ENCODE measurements around the gene NFS1.

The NFS1 gene

DNA sequence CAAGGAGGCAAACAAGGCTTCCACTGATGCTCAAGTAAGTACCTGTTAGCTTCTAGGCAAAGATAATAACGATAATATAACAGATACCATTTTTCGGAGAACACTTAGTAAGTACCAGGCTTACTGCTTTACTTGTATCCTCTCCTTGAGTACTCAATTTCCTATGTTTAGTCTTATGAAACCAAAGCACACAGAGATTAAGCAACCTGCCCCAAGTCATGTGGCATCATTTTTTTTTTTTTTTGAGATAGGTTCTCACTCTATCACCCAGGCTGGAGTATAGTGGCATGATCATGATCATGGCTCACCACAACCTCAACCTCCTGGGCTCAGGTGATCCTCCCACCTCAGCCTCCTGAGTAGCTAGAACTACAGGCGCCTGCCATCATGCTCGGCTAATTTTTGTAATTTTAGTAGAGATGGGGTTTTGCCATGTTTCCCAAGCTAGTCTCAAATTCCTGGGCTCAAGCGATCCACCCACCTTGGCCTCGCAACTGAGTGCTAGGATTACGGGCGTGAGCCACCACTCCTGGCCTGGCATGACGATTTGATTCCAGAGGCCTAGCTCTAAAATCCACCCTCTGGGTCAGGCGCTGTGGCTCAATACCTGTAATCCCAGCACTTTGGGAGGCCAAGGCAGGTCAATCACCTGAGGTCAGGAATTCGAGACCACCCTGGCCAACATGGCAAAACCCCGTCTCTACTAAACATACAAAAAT, 69.6 kb downstream of the NFS1 start:
- TF ChIP-seq, protein P1, sequence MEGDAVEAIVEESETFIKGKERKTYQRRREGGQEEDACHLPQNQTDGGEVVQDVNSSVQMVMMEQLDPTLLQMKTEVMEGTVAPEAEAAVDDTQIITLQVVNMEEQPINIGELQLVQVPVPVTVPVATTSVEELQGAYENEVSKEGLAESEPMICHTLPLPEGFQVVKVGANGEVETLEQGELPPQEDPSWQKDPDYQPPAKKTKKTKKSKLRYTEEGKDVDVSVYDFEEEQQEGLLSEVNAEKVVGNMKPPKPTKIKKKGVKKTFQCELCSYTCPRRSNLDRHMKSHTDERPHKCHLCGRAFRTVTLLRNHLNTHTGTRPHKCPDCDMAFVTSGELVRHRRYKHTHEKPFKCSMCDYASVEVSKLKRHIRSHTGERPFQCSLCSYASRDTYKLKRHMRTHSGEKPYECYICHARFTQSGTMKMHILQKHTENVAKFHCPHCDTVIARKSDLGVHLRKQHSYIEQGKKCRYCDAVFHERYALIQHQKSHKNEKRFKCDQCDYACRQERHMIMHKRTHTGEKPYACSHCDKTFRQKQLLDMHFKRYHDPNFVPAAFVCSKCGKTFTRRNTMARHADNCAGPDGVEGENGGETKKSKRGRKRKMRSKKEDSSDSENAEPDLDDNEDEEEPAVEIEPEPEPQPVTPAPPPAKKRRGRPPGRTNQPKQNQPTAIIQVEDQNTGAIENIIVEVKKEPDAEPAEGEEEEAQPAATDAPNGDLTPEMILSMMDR (IDR thresholded peaks at IDR 0.05; ENCODE audit: borderline replicate concordance, insufficient read depth, low read depth, low read length): no peak
- no peak overlapping the region for H3K4me3 ChIP-seq (ENCODE audit: low read depth, low read length)

DNA sequence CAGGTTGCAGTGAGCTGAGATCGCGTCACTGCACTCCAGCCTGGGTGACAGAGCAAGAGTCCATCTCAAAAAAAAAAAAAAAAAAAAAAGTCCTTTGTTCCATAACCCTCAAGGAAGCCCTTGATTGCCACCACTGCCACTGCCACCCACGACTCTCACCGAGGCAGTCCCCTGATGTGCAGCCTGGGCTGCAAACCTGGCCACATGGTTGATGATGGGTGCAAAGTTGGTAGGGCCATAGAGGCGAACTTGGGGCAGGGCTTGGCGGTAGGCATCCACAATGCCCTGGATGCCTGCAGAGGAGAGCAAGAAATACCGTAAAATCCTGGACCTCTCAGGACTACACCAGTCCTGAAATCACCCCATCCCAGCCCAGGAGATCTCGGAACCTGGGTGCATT, 72.0 kb downstream of the NFS1 start:
- no peak overlapping the region for H3K4me3 ChIP-seq (ENCODE audit: low read depth, low read length)
- TF ChIP-seq, protein P1 (IDR thresholded peaks at IDR 0.05; ENCODE audit: borderline replicate concordance, insufficient read depth, low read depth, low read length): no peak

DNA sequence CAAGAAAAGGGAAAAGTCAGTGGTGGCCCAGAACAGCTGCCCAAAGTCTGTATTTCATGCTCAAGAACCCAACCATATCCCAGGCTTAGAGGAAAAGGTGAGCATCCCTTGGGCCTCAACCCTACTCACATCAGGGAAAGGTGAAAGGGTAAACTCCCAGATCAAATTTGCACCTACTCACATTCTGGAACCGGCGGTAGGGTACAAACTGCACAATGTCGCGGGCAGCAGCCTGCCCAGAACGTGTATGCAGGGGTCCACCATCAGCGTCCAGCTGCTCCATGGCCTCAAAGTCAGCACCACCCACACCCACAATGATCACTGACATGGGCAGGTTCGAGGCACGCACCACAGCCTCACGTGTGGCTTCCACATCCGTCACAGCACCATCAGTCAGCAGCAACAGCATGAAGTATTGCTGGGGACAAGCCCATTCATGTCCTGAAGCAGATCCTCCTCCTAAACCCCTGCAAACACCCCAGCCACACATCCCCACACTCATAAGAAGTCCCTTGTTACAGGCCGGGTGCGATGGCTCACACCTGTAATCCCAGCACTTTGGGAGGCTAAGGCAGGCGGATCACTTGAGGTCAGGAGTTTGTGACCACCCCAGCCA, 72.7 kb downstream of the NFS1 start:
- no peak overlapping the region for H3K4me3 ChIP-seq (ENCODE audit: low read depth, low read length)
- TF ChIP-seq, protein P1 (IDR thresholded peaks at IDR 0.05; ENCODE audit: borderline replicate concordance, insufficient read depth, low read depth, low read length): no peak

DNA sequence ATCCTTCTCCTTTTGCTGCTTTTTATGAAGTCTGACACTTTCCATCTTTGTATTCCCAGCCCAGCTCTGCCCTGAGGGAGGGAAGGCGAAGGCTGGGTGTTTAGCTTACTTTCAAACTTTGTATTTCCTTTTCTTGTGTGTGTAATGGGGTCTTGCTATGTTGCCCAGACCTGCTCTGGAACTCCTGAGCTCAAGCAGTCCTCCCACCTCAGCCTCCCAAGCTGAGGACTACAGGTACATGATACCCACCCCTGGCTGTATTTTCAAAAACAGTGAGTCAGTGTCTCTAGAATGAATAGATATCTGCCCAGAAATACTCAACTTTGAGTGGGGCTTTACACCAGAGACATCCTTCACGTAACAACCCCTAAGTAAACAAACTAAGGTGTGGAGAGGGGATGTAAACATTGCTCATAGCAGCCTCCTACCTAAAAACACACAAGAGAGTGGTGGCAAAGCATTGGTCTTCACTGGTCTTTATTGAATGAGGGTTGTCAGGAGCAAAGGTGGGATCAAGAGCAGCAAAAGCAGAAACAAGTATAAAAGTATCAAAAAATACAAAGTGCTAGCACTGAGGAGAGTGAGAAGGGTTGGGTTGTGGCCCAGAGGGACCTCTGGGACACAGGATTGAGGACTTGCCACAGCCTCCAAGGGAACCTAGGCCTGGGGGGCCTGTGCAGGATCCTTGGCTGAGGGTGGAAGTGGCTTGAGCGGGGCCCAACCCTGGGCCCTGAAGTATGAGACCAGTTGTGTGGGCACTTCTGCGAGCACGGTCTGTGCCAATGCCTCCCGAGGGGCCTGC, 73.4 kb downstream of the NFS1 start:
- H3K4me3 ChIP-seq (ENCODE audit: low read depth, low read length): no peak overlapping the region
- TF ChIP-seq, protein P1 (IDR thresholded peaks at IDR 0.05; ENCODE audit: borderline replicate concordance, insufficient read depth, low read depth, low read length): no peak

DNA sequence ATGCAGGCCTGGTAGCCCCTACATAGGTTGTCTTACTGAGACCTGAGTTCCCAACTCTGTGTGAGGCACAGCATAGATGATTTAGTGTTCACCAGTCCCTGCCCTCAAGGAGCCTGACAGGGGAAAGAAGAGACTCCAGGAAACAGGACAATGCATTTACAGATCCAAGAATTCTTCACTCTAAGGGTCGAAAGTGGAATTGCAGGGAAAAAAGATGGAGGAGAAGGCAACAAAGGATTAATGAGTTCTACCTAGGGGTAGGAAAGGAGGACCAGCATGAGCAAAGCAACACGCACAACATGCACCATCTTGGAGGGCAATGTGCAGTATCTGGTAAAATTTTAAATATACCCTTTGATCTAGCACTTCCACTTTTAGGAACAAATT, 77.6 kb downstream of the NFS1 start:
- TF ChIP-seq, protein P1 (IDR thresholded peaks at IDR 0.05; ENCODE audit: borderline replicate concordance, insufficient read depth, low read depth, low read length): no peak
- H3K4me3 ChIP-seq (ENCODE audit: low read depth, low read length): no peak overlapping the region

DNA sequence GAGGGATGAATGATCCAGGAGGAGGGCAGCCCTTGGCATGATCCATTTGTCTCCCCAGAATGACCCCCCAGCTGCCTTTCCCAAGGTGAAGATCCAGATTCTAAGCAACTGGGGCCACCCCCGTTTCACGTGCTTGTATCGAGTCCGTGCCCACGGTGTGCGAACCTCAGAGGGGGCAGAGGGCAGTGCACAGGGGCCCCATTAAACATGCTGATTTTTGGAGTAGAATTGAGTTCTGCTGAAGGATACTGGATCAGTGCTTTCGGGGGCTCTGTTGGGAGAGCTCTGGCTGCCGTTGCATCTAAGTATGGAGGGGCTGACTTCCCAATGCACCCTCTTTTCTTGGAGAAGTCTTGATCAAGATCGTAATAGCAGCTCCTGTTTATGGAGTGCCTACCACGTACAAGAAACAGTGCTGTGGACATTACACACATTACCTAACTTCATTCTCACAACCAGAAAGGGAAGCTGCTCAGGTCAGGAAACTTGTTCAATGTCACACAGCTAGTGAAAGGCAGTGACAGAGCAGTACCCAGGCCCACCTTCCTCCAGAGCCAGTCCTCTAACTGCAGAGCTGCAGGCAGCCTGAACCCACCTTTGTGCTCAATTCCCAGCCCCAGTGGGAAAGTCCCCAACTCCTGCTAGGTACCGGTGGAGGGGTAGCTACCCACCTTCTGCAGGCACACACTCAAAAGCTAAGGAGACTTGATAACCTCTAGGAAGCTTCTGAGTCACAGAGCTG, 78.2 kb downstream of the NFS1 start:
- TF ChIP-seq, protein P1 (IDR thresholded peaks at IDR 0.05; ENCODE audit: borderline replicate concordance, insufficient read depth, low read depth, low read length): no peak
- no peak overlapping the region for H3K4me3 ChIP-seq (ENCODE audit: low read depth, low read length)
